H9 (cell line): Measurements from ENCODE around the gene NKX1-1. TPM values are rescaled to one million over a fixed set of nuclear protein-coding genes. Genes with fewer than 3 reads are reported as not detected.

ENCODE experiments used
- DNase-seq: peaks from one replicate; pipeline ENCODE4 v3.0.0-alpha.2; 2017
- H2AFZ ChIP-seq: one replicate; pipeline ENCODE4 v1.6.1; 2013; ENCODE audit warnings: mild to moderate bottlenecking, low read length, control low read depth, moderate library complexity
- H2AK5ac ChIP-seq: 2 replicates; pipeline ENCODE4 v1.6.1; 2013; ENCODE audit warnings: low read length, control low read depth, mixed read lengths; ENCODE audit not compliant: insufficient read length
- H2BK120ac ChIP-seq: one replicate; pipeline ENCODE4 v1.6.1; 2013; ENCODE audit warnings: low read depth, mild to moderate bottlenecking, low read length, control low read depth, inconsistent platforms; ENCODE audit not compliant: poor library complexity, severe bottlenecking
- H2BK12ac ChIP-seq: 2 replicates; pipeline ENCODE4 v1.6.1; 2013; ENCODE audit warnings: low read length, control low read depth, mixed read lengths, low read depth; ENCODE audit not compliant: insufficient read length
- H2BK15ac ChIP-seq: 2 replicates; pipeline ENCODE4 v1.6.1; 2013; ENCODE audit warnings: low read depth, low read length, control low read depth
- H2BK20ac ChIP-seq: one replicate; pipeline ENCODE4 v1.6.1; 2013; ENCODE audit warnings: low read depth, mild to moderate bottlenecking, low read length, control low read depth, inconsistent platforms; ENCODE audit not compliant: poor library complexity, severe bottlenecking
- H2BK5ac ChIP-seq: 2 replicates; pipeline ENCODE4 v1.6.1; 2013; ENCODE audit warnings: low read length, control low read depth, mixed read lengths; ENCODE audit not compliant: insufficient read length
- H3K14ac ChIP-seq: 2 replicates; pipeline ENCODE4 v1.6.1; 2013; ENCODE audit warnings: low read length, control low read depth; ENCODE audit not compliant: insufficient read depth
- H3K18ac ChIP-seq: 2 replicates; pipeline ENCODE4 v1.6.1; 2013; ENCODE audit warnings: low read depth, mild to moderate bottlenecking, mixed read lengths, low read length, control low read depth; ENCODE audit not compliant: insufficient read length
- H3K23ac ChIP-seq: 2 replicates; pipeline ENCODE4 v1.6.1; 2013; ENCODE audit warnings: low read length, control low read depth, mixed read lengths, low read depth; ENCODE audit not compliant: insufficient read length
- H3K23me2 ChIP-seq: 2 replicates; pipeline ENCODE4 v1.6.1; 2013; ENCODE audit warnings: low read depth, mild to moderate bottlenecking, mixed read lengths, low read length, control low read depth; ENCODE audit not compliant: insufficient read length, poor library complexity, severe bottlenecking
- H3K27ac ChIP-seq: 2 replicates; pipeline ENCODE4 v1.5.1; 2013; ENCODE audit warnings: low read length, control low read depth, mixed read lengths, low read depth; ENCODE audit not compliant: insufficient read length
- H3K27me3 ChIP-seq: 2 replicates; pipeline ENCODE4 v1.6.1; 2013; ENCODE audit warnings: low read length, control low read depth, inconsistent platforms; ENCODE audit not compliant: insufficient read depth
- H3K4ac ChIP-seq: 2 replicates; pipeline ENCODE4 v1.6.1; 2013; ENCODE audit warnings: low read depth, mild to moderate bottlenecking, control low read depth, inconsistent platforms, low read length, moderate library complexity
- H3K4me1 ChIP-seq: 2 replicates; pipeline ENCODE4 v1.6.1; 2013; ENCODE audit warnings: low read length, control low read depth, inconsistent platforms; ENCODE audit not compliant: insufficient read depth
- H3K4me2 ChIP-seq: 2 replicates; pipeline ENCODE4 v1.6.1; 2013; ENCODE audit warnings: low read length, control low read depth, mixed read lengths; ENCODE audit not compliant: insufficient read length, insufficient read depth
- H3K56ac ChIP-seq: 2 replicates; pipeline ENCODE4 v1.6.1; 2013; ENCODE audit warnings: low read depth, mild to moderate bottlenecking, mixed read lengths, low read length, control low read depth; ENCODE audit not compliant: insufficient read length
- H3K79me1 ChIP-seq: 2 replicates; pipeline ENCODE4 v1.6.1; 2013; ENCODE audit warnings: low read depth, mild to moderate bottlenecking, moderate library complexity, low read length, control low read depth, inconsistent platforms; ENCODE audit not compliant: insufficient read depth, poor library complexity, severe bottlenecking
- H3K79me2 ChIP-seq: 2 replicates; pipeline ENCODE4 v1.6.1; 2013; ENCODE audit warnings: low read length, control low read depth, inconsistent platforms; ENCODE audit not compliant: insufficient read depth
- H3K9ac ChIP-seq: 2 replicates; pipeline ENCODE4 v1.6.1; 2013; ENCODE audit warnings: low read length, control low read depth, mixed read lengths; ENCODE audit not compliant: insufficient read length; ENCODE audit errors: extremely low read depth
- H3K9me3 ChIP-seq: one replicate; pipeline ENCODE4 v1.6.1; 2013; ENCODE audit warnings: low read depth, low read length, inconsistent platforms; ENCODE audit not compliant: control insufficient read depth
- H3T11ph ChIP-seq: one replicate; pipeline ENCODE4 v1.6.1; 2013; ENCODE audit warnings: mild to moderate bottlenecking, low read length, control low read depth, inconsistent platforms
- H4K20me1 ChIP-seq: one replicate; pipeline ENCODE4 v1.6.1; 2013; ENCODE audit not compliant: control insufficient read depth, insufficient read length, insufficient read depth
- H4K5ac ChIP-seq: 2 replicates; pipeline ENCODE4 v1.6.1; 2013; ENCODE audit warnings: low read depth, mild to moderate bottlenecking, mixed read lengths, low read length, control low read depth; ENCODE audit not compliant: insufficient read length
- H4K8ac ChIP-seq: replicated peaks from 2 replicates; pipeline ENCODE4 v1.6.1; 2013; ENCODE audit warnings: low read length, control low read depth, mixed read lengths, low read depth; ENCODE audit not compliant: insufficient read length
- H4K91ac ChIP-seq: 2 replicates; pipeline ENCODE4 v1.6.1; 2013; ENCODE audit warnings: low read depth, mild to moderate bottlenecking, moderate library complexity, mixed read lengths, low read length, control low read depth; ENCODE audit not compliant: insufficient read length
- H3K27ac Mint-ChIP-seq, 3 experiments: 2 replicates in 2 of 3; 3 replicates in 1 of 3; pipeline ENCODE4 v1.8.0; 2020 to 2021; ENCODE audit warnings: mixed read lengths in 3 of 3, mild to moderate bottlenecking in 1 of 3, moderate library complexity in 1 of 3
- H3K27me3 Mint-ChIP-seq: 2 replicates; pipeline ENCODE4 v1.8.0; 2021; ENCODE audit warnings: low read depth, mild to moderate bottlenecking, moderate library complexity, mixed read lengths
- H3K36me3 Mint-ChIP-seq, 3 experiments: 2 replicates in 2 of 3; 3 replicates in 1 of 3; pipeline ENCODE4 v1.8.0; 2020 to 2021; ENCODE audit warnings: low read depth in 3 of 3, mixed read lengths in 3 of 3; ENCODE audit not compliant: insufficient read depth in 1 of 3
- H3K4me1 Mint-ChIP-seq, 2 experiments: 2 replicates each; pipeline ENCODE4 v1.8.0; 2020; ENCODE audit warnings: mixed read lengths in 2 of 2
- H3K4me3 Mint-ChIP-seq, 2 experiments: 2 replicates in 1 of 2; 3 replicates in 1 of 2; pipeline ENCODE4 v1.8.0; 2020 to 2021; ENCODE audit warnings: mild to moderate bottlenecking in 2 of 2, mixed read lengths in 2 of 2, moderate library complexity in 1 of 2
- H3K9me3 Mint-ChIP-seq, 2 experiments: 2 replicates in 1 of 2; 3 replicates in 1 of 2; pipeline ENCODE4 v1.8.0; 2020; ENCODE audit warnings: mild to moderate bottlenecking in 2 of 2, mixed read lengths in 2 of 2, moderate library complexity in 1 of 2
- WGBS: extraction: QIAGEN DNeasy Blood & Tissue Kit; methylation state at CpG from one replicate; pipeline ENCODE4 v1.1.7; 2013; ENCODE audit warnings: missing lambda C conversion rate, low lambda C conversion rate, mixed read lengths; ENCODE audit not compliant: insufficient read length; ENCODE audit errors: extremely low coverage; 5-methylcytosine and 5-hydroxymethylcytosine counted together
- total RNA-seq: library from RNA; stranded (reverse); gene quantifications from 2 replicates; pipeline ENCODE4 v1.2.1, GENCODE V29; 2021
- TF ChIP-seq, protein P1 (sequence below): fragments of 200-600 bp; sonication (generic); conservative IDR thresholded peaks from 3 replicates; pipeline ENCODE4 v1.8.0; 2021; ENCODE audit warnings: antibody characterized with exemption, mild to moderate bottlenecking

The NKX1-1 gene
- total RNA-seq, 1 experiment from 2014 or later, result not detected

- H3K4ac ChIP-seq, result no peak overlapping the region
- no peak overlapping the region for H4K8ac ChIP-seq
- H3K79me2 ChIP-seq, result no peaks in the 10 kb centered on the region
- H2BK20ac ChIP-seq, result no peak overlapping the region
- no peaks in the 10 kb centered on the region for H3K23me2 ChIP-seq
- no peak overlapping the region for H2BK15ac ChIP-seq
- no peak overlapping the region for H3K23ac ChIP-seq
- no peaks in the 10 kb centered on the region for H3K4me1 ChIP-seq
- Mint-ChIP-seq H3K9me3 (no peaks in the 10 kb centered on the region), H3K27ac (no peak overlapping the region), H3K4me3 (no peak overlapping the region), H3K27me3 (no peaks in the 10 kb centered on the region), H3K4me1 (no peaks in the 10 kb centered on the region), H3K36me3 (peaks cover 0 to 4% (median 0%) of the 10 kb centered on the region in 3 experiments; a peak in 2 of 7 replicates)
- no peak overlapping the region for H3K9ac ChIP-seq
- no peak overlapping the region for H3K14ac ChIP-seq
- peaks cover 5% of the 10 kb centered on the region for H4K20me1 ChIP-seq
- H2BK5ac ChIP-seq, result no peak overlapping the region
- no peaks in the 10 kb centered on the region for H3K27me3 ChIP-seq
- TF ChIP-seq, protein P1, sequence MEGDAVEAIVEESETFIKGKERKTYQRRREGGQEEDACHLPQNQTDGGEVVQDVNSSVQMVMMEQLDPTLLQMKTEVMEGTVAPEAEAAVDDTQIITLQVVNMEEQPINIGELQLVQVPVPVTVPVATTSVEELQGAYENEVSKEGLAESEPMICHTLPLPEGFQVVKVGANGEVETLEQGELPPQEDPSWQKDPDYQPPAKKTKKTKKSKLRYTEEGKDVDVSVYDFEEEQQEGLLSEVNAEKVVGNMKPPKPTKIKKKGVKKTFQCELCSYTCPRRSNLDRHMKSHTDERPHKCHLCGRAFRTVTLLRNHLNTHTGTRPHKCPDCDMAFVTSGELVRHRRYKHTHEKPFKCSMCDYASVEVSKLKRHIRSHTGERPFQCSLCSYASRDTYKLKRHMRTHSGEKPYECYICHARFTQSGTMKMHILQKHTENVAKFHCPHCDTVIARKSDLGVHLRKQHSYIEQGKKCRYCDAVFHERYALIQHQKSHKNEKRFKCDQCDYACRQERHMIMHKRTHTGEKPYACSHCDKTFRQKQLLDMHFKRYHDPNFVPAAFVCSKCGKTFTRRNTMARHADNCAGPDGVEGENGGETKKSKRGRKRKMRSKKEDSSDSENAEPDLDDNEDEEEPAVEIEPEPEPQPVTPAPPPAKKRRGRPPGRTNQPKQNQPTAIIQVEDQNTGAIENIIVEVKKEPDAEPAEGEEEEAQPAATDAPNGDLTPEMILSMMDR, result no peak
- no peak overlapping the region for H2AK5ac ChIP-seq
- H4K5ac ChIP-seq, result no peak overlapping the region
- H3K79me1 ChIP-seq, result no peaks in the 10 kb centered on the region
- no peak overlapping the region for H3K18ac ChIP-seq
- H3K9me3 ChIP-seq, result no peaks in the 10 kb centered on the region
- no peak overlapping the region for H3K4me2 ChIP-seq
- no peak overlapping the region for H2AFZ ChIP-seq
- no peak overlapping the region for H2BK120ac ChIP-seq
- no peak overlapping the region for H3T11ph ChIP-seq
- no peak for DNase-seq
- no peak overlapping the region for H3K56ac ChIP-seq
- no peak overlapping the region for H4K91ac ChIP-seq
- no peak overlapping the region for H2BK12ac ChIP-seq
- WGBS, result no CpG with 5 or more reads among the region's 36 CpGs
- H3K27ac ChIP-seq, result no peak overlapping the region
Measured at GRCh38 chr4:1380368-1381151, 25.7 kb downstream of the NKX1-1 start.
